Jurkat, Clone E6-1 (cell line): ENCODE results near the gene METRNL.

Experiments used
- DNase-seq: peaks from one replicate; pipeline ENCODE4 v3.0.0-alpha.2; 2011; ENCODE audit warnings: low read depth, low spot score
- H3K4me3 ChIP-seq: 2 replicates; pipeline ENCODE4 v1.5.1; 2011; ENCODE audit warnings: mild to moderate bottlenecking, low read length, control low read depth, moderate library complexity

METRNL gene

GRCh38 chr17:83086907-83087787, 7.7 kb downstream of the METRNL start:
- H3K4me3 ChIP-seq = no peak overlapping the region
- DNase-seq = no peak

GRCh38 chr17:83087788-83088360, 8.5 kb downstream of the METRNL start:
- DNase-seq = no peak
- no peak overlapping the region for H3K4me3 ChIP-seq

- no peak overlapping the region for H3K4me3 ChIP-seq
- DNase-seq = no peak
Measured at GRCh38 chr17:83088451-83088850, 9.0 kb downstream of the METRNL start.

GRCh38 chr17:83088909-83089308, 9.5 kb downstream of the METRNL start:
- H3K4me3 ChIP-seq = no peak overlapping the region
- DNase-seq = no peak

- DNase-seq = no peak
Measured at GRCh38 chr17:83089328-83090132, 10.1 kb downstream of the METRNL start.

GRCh38 chr17:83090444-83091256, 11.2 kb downstream of the METRNL start:
- H3K4me3 ChIP-seq = no peak overlapping the region
- DNase-seq = no peak

More at GRCh38 chr17:83089328-83090132, 10.1 kb downstream of the METRNL start:
- no peak overlapping the region for H3K4me3 ChIP-seq

- no peak overlapping the region for H3K4me3 ChIP-seq
- no peak for DNase-seq
Measured at GRCh38 chr17:83091257-83092141, 12.1 kb downstream of the METRNL start.

- H3K4me3 ChIP-seq = no peak overlapping the region
- DNase-seq = no peak
Measured at GRCh38 chr17:83092186-83092585, 12.8 kb downstream of the METRNL start.

- no peak for DNase-seq
- H3K4me3 ChIP-seq = no peak overlapping the region
Measured at GRCh38 chr17:83092931-83093330, 13.5 kb downstream of the METRNL start.

- no peak overlapping the region for H3K4me3 ChIP-seq
- no peak for DNase-seq
Measured at GRCh38 chr17:83093506-83093905, 14.1 kb downstream of the METRNL start.

GRCh38 chr17:83094291-83094690, 14.9 kb downstream of the METRNL start:
- H3K4me3 ChIP-seq = no peak overlapping the region
- DNase-seq = no peak

- H3K4me3 ChIP-seq = no peak overlapping the region
- DNase-seq = no peak
Measured at GRCh38 chr17:83095016-83095415, 15.6 kb downstream of the METRNL start.

- H3K4me3 ChIP-seq = no peak overlapping the region
- no peak for DNase-seq
Measured at GRCh38 chr17:83096401-83097224, 17.2 kb downstream of the METRNL start.

- no peak overlapping the region for H3K4me3 ChIP-seq
- DNase-seq = no peak
Measured at GRCh38 chr17:83097831-83098230, 18.4 kb downstream of the METRNL start.

GRCh38 chr17:83098241-83099085, 19.1 kb downstream of the METRNL start:
- H3K4me3 ChIP-seq = no peak overlapping the region
- DNase-seq = no peak

GRCh38 chr17:83099086-83099555, 19.7 kb downstream of the METRNL start:
- no peak for DNase-seq
- no peak overlapping the region for H3K4me3 ChIP-seq
